CD4-positive, CD25-positive, alpha-beta regulatory T cell (primary cell): ENCODE measurements around the gene AGAP1. TPM values are rescaled to one million over a fixed set of nuclear protein-coding genes. Genes with fewer than 3 reads are reported as not detected.
A peak's percentile ranks its signal among the peaks of the same experiment; 100 is the strongest.

Source experiments
- ATAC-seq, 2 donors: fragments of 150-1000 bp; cut with Tn5 transposase; one replicate each; pipeline ENCODE4 v1.10.0; 2021; ENCODE audit warnings: low read depth in 2 of 2, moderate number of reproducible peaks in 2 of 2, moderate library complexity in 1 of 2
- DNase-seq, 3 donors: peaks; one replicate each; pipeline versions ENCODE4 v3.0.0 to v3.0.0-alpha.2; 2012 to 2022; ENCODE audit warnings: mixed read lengths in 1 of 3
- H3K27ac ChIP-seq: one replicate; pipeline ENCODE4 v1.7.0; 2013; ENCODE audit warnings: mild to moderate bottlenecking, low read length; ENCODE audit not compliant: insufficient read depth, poor library complexity, severe bottlenecking
- H3K27me3 ChIP-seq: one replicate; pipeline ENCODE4 v1.7.0; 2013; ENCODE audit warnings: low read length; ENCODE audit not compliant: control insufficient read depth, insufficient read depth
- H3K36me3 ChIP-seq: one replicate; pipeline ENCODE4 v1.7.0; 2013; ENCODE audit warnings: mild to moderate bottlenecking, low read length, moderate library complexity; ENCODE audit not compliant: control insufficient read depth, insufficient read depth
- H3K4me1 ChIP-seq: 2 replicates; pipeline ENCODE4 v1.7.0; 2013; ENCODE audit warnings: mild to moderate bottlenecking, low read length; ENCODE audit not compliant: insufficient read depth, control insufficient read depth, poor library complexity, severe bottlenecking
- H3K4me3 ChIP-seq: one replicate; pipeline ENCODE4 v1.7.0; 2013; ENCODE audit warnings: low read depth, mild to moderate bottlenecking, low read length, moderate library complexity
- H3K9me3 ChIP-seq, 2 experiments: 1 replicate in 1 of 2; 2 replicates in 1 of 2; pipeline ENCODE4 v1.7.0; 2013; ENCODE audit warnings: low read length in 2 of 2, mild to moderate bottlenecking in 1 of 2, moderate library complexity in 1 of 2; ENCODE audit not compliant: control insufficient read depth in 2 of 2
- H3K27ac Mint-ChIP-seq, 3 donors: one replicate each; pipeline ENCODE4 v1.8.0; 2020 to 2022; ENCODE audit warnings: mild to moderate bottlenecking in 3 of 3, mixed read lengths in 3 of 3, moderate library complexity in 2 of 3
- H3K27me3 Mint-ChIP-seq: one replicate; pipeline ENCODE4 v1.8.0; 2022; ENCODE audit warnings: mild to moderate bottlenecking, mixed read lengths
- H3K36me3 Mint-ChIP-seq: one replicate; pipeline ENCODE4 v1.8.0; 2020; ENCODE audit warnings: mixed read lengths
- H3K4me1 Mint-ChIP-seq, 4 donors: one replicate each; pipeline ENCODE4 v1.8.0; 2020 to 2022; ENCODE audit warnings: mixed read lengths in 4 of 4, mild to moderate bottlenecking in 1 of 4
- H3K4me3 Mint-ChIP-seq, 4 donors: one replicate each; pipeline ENCODE4 v1.8.0; 2020 to 2022; ENCODE audit warnings: mild to moderate bottlenecking in 4 of 4, mixed read lengths in 4 of 4, moderate library complexity in 3 of 4
- H3K9me3 Mint-ChIP-seq, 7 donors: one replicate each; pipeline ENCODE4 v1.8.0; 2020 to 2022; ENCODE audit warnings: mixed read lengths in 7 of 7, mild to moderate bottlenecking in 3 of 7, moderate library complexity in 2 of 7
- polyA plus RNA-seq, 4 donors: library from polyadenylated mRNA; unstranded; fragments of 300-500 nt; fragmentation: Illumina TruSeq; gene quantifications; one replicate each; pipeline ENCODE4 v1.2.3, GENCODE V29; 2021
- total RNA-seq: library from RNA; stranded (reverse); gene quantifications from one replicate; pipeline ENCODE4 v1.2.3, GENCODE V29; 2022

The AGAP1 gene
- total and polyA plus RNA-seq, 5 donors from 2014 or later, result 0.99 TPM; not detected in 4

GRCh38 chr2:235746257-235746934, 252.6 kb downstream of the AGAP1 start:
- peak in 1 of 2 donors; percentile 57 for ATAC-seq
- no peaks in the 10 kb centered on the region for H3K36me3 Mint-ChIP-seq
- no peaks in the 10 kb centered on the region for H3K4me1 Mint-ChIP-seq
- H3K36me3 ChIP-seq, result no peaks in the 10 kb centered on the region
- H3K27ac Mint-ChIP-seq, result no peak overlapping the region
- no peaks in the 10 kb centered on the region for H3K27me3 Mint-ChIP-seq
- H3K4me3 Mint-ChIP-seq, result no peak overlapping the region
- no peak overlapping the region for H3K27ac ChIP-seq
- H3K27me3 ChIP-seq, result no peaks in the 10 kb centered on the region
- H3K4me1 ChIP-seq, result no peaks in the 10 kb centered on the region
- peak; percentile 5 to 60 (median 26) for DNase-seq
- no peaks in the 10 kb centered on the region for H3K9me3 ChIP-seq
- H3K9me3 Mint-ChIP-seq, result peaks cover 0 to 1% (median 0%) of the 10 kb centered on the region in 7 donors
- H3K4me3 ChIP-seq, result no peak overlapping the region

DNA sequence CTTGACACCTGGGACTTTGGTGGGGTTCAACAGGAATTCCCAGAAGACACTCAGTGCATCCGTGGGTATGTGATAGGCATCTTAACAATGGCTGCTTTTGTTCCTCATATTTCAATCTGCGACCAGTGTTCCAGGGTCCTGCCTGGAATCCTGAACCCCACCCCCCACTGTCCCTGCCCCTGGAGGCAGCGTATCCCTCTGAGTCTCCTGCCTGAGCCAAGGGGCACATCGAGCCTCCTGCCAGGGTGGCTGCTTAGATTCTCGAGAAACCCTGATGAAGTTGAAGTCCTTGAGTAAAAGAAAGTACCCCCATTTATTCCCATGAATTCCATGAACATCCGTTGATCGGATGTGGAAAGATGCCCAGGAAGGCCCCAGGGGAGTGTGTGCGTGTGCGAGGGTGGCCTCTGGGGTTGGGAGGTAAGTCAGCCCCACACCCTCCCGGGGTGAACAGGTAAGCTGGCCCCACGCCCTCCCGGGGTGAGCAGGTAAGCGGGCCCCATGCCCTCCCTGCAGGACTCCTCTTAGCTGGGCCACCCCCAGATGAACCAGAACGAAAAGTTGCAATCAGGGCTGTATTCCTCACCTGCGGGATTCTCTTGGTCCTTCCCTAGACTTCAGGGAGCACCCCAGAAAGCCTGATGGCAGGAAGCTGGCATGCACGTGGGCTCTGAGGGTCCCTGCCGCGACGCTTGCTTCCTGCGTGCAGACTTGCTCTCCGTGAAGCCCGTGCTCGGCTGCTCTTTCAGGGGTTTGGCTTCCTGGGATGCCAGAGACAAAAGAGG, 253.3 kb downstream of the AGAP1 start:
- no peaks in the 10 kb centered on the region for H3K9me3 ChIP-seq
- Mint-ChIP-seq H3K4me1 (no peaks in the 10 kb centered on the region), H3K4me3 (no peak overlapping the region), H3K27ac (peak overlapping the region in 1 of 3 donors; percentile 20), H3K9me3 (peaks cover 0 to 1% (median 0%) of the 10 kb centered on the region in 7 donors), H3K36me3 (no peaks in the 10 kb centered on the region), H3K27me3 (no peaks in the 10 kb centered on the region)
- no peaks in the 10 kb centered on the region for H3K36me3 ChIP-seq
- H3K4me1 ChIP-seq, result no peaks in the 10 kb centered on the region
- H3K4me3 ChIP-seq, result no peak overlapping the region
- no peaks in the 10 kb centered on the region for H3K27me3 ChIP-seq
- DNase-seq (no peak), ATAC-seq (no peak)
- no peak overlapping the region for H3K27ac ChIP-seq

- H3K27me3 ChIP-seq, result no peaks in the 10 kb centered on the region
- H3K36me3 Mint-ChIP-seq, result no peaks in the 10 kb centered on the region
- H3K27ac Mint-ChIP-seq, result peak overlapping the region in 1 of 3 donors; percentile 20
- H3K4me3 Mint-ChIP-seq, result no peak overlapping the region
- no peaks in the 10 kb centered on the region for H3K9me3 ChIP-seq
- H3K36me3 ChIP-seq, result no peaks in the 10 kb centered on the region
- H3K4me1 Mint-ChIP-seq, result no peaks in the 10 kb centered on the region
- no peak overlapping the region for H3K27ac ChIP-seq
- H3K4me3 ChIP-seq, result no peak overlapping the region
- no peaks in the 10 kb centered on the region for H3K4me1 ChIP-seq
- peaks cover 0 to 1% (median 0%) of the 10 kb centered on the region in 7 donors for H3K9me3 Mint-ChIP-seq
- ATAC-seq (no peak), DNase-seq (no peak)
- H3K27me3 Mint-ChIP-seq, result no peaks in the 10 kb centered on the region
These were observed 253.9 kb downstream of the AGAP1 start for GRCh38 chr2:235747786-235748091.

- Histone ChIP-seq H3K4me3 (no peak overlapping the region), H3K27ac (no peak overlapping the region), H3K27me3 (no peaks in the 10 kb centered on the region), H3K9me3 (no peaks in the 10 kb centered on the region), H3K4me1 (no peaks in the 10 kb centered on the region), H3K36me3 (no peaks in the 10 kb centered on the region)
- H3K4me3 Mint-ChIP-seq, result no peak overlapping the region
- H3K27me3 Mint-ChIP-seq, result no peaks in the 10 kb centered on the region
- peaks cover 0 to 1% (median 0%) of the 10 kb centered on the region in 7 donors for H3K9me3 Mint-ChIP-seq
- no peaks in the 10 kb centered on the region for H3K36me3 Mint-ChIP-seq
- no peak overlapping the region for H3K27ac Mint-ChIP-seq
- ATAC-seq (no peak), DNase-seq (no peak)
- no peaks in the 10 kb centered on the region for H3K4me1 Mint-ChIP-seq
These were observed 255.4 kb downstream of the AGAP1 start for GRCh38 chr2:235749121-235749770.

GRCh38 chr2:235749771-235750160, 255.9 kb downstream of the AGAP1 start:
- Mint-ChIP-seq H3K9me3 (peaks cover 0 to 1% (median 0%) of the 10 kb centered on the region in 7 donors), H3K4me1 (no peaks in the 10 kb centered on the region), H3K36me3 (no peaks in the 10 kb centered on the region), H3K27ac (no peak overlapping the region), H3K27me3 (no peaks in the 10 kb centered on the region), H3K4me3 (no peak overlapping the region)
- H3K4me1 ChIP-seq, result no peaks in the 10 kb centered on the region
- ATAC-seq, result no peak
- no peaks in the 10 kb centered on the region for H3K36me3 ChIP-seq
- H3K9me3 ChIP-seq, result no peaks in the 10 kb centered on the region
- H3K27ac ChIP-seq, result no peak overlapping the region
- DNase-seq, result no peak
- no peak overlapping the region for H3K4me3 ChIP-seq
- no peaks in the 10 kb centered on the region for H3K27me3 ChIP-seq

DNA sequence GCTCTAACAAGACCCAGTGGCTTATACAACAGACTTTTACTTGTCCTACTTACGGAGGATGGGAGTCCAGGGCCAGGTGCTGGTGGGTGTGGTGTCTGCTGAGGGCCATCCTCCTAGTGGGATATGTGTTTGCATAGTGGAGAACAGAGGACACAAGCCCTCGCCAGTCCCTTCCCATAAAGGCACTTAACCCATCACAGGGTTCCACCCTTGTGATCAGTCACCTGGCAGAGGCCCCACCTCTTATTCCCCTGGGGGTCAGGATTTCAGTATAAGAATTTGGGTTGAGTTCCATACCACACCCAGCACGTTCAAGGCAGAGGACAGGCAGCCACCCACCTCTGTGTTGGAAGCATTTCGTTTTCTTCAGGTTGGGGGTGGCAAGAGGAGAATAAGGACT, 259.0 kb downstream of the AGAP1 start:
- DNase-seq (no peak), ATAC-seq (no peak)
- no peaks in the 10 kb centered on the region for H3K4me1 Mint-ChIP-seq
- no peak overlapping the region for H3K4me3 Mint-ChIP-seq
- H3K36me3 Mint-ChIP-seq, result no peaks in the 10 kb centered on the region
- no peaks in the 10 kb centered on the region for H3K9me3 ChIP-seq
- H3K4me3 ChIP-seq, result no peak overlapping the region
- peak overlapping the region in 1 of 3 donors; percentile 35 for H3K27ac Mint-ChIP-seq
- H3K27ac ChIP-seq, result no peak overlapping the region
- no peaks in the 10 kb centered on the region for H3K27me3 ChIP-seq
- H3K4me1 ChIP-seq, result no peaks in the 10 kb centered on the region
- no peaks in the 10 kb centered on the region for H3K36me3 ChIP-seq
- peaks cover 0 to 1% (median 0%) of the 10 kb centered on the region in 7 donors for H3K9me3 Mint-ChIP-seq
- H3K27me3 Mint-ChIP-seq, result no peaks in the 10 kb centered on the region

DNA sequence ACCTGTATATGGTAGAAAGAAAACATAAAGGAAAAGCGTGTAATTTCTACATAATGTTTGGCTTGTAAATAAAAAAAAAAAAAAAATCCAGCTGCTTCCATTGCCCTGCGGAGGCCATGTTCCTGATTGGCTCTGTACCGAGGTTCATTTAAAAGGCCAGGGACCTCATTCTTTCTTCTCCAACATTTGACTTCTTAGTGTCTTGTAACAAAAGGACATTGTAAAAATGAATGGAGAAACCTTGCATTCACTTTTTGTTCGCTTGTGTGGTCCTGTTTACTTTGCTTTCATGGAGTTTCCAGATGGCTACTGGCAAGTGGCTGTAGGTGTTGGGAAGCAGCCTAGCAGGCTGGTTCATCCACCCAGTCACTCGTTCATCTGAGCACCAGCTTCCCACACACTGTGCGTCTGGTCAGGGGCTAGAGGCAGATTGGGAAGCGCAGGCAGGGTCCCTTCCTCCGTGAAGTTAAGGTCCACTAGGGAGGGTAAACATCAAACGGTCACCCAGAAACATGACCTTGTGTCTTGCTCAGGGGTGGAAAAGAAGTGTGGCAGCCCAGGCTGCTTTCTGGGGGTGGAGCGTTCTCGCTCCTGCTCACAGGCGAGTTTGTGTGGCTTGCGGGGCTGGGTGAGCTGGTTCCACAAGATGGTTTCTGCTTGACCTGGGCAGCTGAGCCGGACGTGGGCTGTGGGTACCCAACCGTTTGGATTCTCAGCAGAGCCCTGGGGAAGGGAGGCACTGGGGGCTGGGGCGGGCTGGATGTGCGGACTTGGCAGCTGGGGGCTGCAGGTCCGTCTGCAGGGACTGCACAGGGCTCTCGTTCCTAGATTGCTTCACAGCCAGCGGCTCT, 260.7 kb downstream of the AGAP1 start:
- no peaks in the 10 kb centered on the region for H3K4me1 Mint-ChIP-seq
- Histone ChIP-seq H3K36me3 (no peaks in the 10 kb centered on the region), H3K4me1 (no peaks in the 10 kb centered on the region), H3K9me3 (no peaks in the 10 kb centered on the region), H3K27ac (no peak overlapping the region), H3K27me3 (no peaks in the 10 kb centered on the region), H3K4me3 (no peak overlapping the region)
- no peak overlapping the region for H3K4me3 Mint-ChIP-seq
- no peak for ATAC-seq
- DNase-seq, result no peak
- H3K27ac Mint-ChIP-seq, result no peak overlapping the region
- H3K36me3 Mint-ChIP-seq, result no peaks in the 10 kb centered on the region
- H3K27me3 Mint-ChIP-seq, result no peaks in the 10 kb centered on the region
- peaks cover 0 to under 1% (median 0%) of the 10 kb centered on the region in 7 donors for H3K9me3 Mint-ChIP-seq
